Activated naive CD4-positive, alpha-beta T cell treated with Interleukin-2 at 50 U/mL for 16 hours (primary cell): ENCODE data around the gene CEP192.
"Not testable (repeated sequence)": the region's sequence is repeated elsewhere in the genome, so short reads cannot be mapped to it uniquely, and the experiment has no call there.

Experiments used
- DNase-seq: peaks from one replicate; pipeline ENCODE4 v3.0.0-alpha.2; 2020

CEP192 gene

GRCh38 chr18:12995424-12995823, 4.3 kb downstream of the CEP192 start:
- DNase-seq: no peak

GRCh38 chr18:12995952-12996477, 4.9 kb downstream of the CEP192 start:
- DNase-seq: no peak

- DNase-seq: no peak
Observed at GRCh38 chr18:12996661-12997292, 5.6 kb downstream of the CEP192 start.

- not testable (repeated sequence) for DNase-seq
Observed at GRCh38 chr18:12997330-12997729, 6.2 kb downstream of the CEP192 start.

GRCh38 chr18:12998332-12999060, 7.3 kb downstream of the CEP192 start:
- DNase-seq: no peak

DNA sequence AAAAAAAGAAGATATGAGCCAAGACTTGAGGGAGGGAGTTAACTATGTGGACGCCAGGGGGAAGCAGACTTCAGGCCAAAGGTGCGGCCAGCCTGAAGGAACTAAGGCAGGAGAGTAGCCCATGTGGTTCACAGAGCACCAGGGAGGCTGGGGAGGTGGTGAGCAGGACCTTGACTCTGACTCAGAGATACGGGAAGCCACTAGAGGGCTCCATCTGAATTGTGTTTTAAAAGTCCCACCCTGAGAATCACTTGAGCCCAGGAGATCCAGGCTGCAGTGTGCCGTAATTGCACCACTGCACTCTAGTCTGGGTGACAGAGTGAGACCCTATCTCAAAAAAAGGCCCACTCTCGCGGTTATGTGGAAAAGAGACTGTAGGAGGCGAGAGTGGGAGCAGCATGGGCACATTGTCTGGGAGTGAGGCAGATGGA, 12.3 kb downstream of the CEP192 start:
- DNase-seq: no peak

- no peak for DNase-seq
Observed at GRCh38 chr18:13004396-13004795, 13.2 kb downstream of the CEP192 start.

GRCh38 chr18:13005289-13005688, 14.1 kb downstream of the CEP192 start:
- DNase-seq: no peak

- no peak for DNase-seq
Observed at GRCh38 chr18:13006531-13007247, 15.5 kb downstream of the CEP192 start.

DNA sequence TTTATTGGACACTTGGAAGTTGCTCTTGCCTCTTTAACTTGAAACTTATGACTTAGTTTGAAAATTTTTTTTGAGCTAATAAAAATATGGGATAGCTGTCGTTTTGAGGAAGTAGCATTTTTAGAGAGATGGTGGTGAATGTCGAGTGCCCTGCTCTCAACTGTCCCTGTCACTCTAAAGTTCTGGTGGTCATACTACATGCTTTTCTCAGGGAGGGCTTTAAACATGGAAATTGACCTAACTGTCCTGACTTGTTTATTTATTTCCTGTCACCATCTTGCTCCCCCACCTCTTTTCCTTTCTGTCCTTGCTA, 16.0 kb downstream of the CEP192 start:
- no peak for DNase-seq

- DNase-seq: no peak
Observed at GRCh38 chr18:13011719-13012118, 20.6 kb downstream of the CEP192 start.

DNA sequence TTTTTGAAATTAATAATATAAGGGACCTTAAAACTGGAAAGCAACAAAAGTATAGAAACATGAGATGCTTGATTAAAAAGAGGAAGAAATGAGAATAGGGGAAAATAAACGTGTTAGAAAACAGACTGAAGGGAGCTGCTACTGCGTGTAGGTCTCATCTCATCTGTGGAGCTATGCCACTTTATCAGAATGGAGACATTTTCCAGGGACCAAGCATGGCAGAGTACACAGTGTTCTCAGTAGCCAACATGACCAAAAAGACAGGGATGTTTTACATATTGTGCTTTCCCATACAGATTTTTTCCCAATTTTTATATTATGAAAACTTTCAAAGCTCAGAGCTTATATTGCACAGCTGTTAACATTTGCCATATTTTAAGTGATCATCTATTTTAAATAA, 23.1 kb downstream of the CEP192 start:
- DNase-seq: no peak

DNA sequence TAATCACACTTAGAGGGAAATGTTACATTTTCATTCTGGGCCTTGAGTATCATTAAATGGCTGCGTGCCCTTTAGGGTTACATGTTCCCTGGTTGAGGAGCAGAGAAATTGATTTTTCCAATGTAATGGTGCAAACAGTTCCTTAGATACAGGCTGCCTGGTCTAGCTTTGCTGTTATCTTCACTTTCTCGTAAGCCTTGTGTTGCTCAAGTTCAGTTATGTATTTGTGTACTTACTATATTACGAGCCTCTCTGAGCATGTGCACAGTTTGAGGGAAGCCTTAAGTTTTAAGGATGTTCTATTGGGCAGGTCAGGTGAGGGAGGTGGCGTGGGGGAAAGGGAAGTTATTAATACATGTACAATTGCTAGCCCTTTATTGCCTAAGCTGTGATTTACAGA, 23.7 kb downstream of the CEP192 start:
- no peak for DNase-seq

GRCh38 chr18:13017247-13017875, 26.2 kb downstream of the CEP192 start:
- no peak for DNase-seq

DNA sequence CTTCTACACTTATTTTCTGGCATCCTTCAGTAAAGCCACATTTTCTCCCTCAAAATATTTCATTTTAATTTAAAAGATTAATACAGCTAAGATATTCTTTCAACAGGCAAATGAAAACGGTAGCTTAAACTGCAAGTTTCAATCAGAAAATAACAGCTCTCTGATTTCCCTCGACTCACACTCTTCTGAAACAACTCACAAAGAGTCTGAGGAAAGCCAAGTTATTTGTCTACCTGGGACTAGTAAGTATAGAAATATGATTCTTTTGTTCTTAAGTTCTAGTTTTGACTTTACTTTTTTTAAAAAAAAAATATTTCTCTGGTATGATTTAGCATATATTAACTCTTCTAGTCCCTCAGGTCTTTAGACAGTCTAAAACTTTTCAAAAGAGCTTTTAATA, 27.2 kb downstream of the CEP192 start:
- DNase-seq: no peak

DNA sequence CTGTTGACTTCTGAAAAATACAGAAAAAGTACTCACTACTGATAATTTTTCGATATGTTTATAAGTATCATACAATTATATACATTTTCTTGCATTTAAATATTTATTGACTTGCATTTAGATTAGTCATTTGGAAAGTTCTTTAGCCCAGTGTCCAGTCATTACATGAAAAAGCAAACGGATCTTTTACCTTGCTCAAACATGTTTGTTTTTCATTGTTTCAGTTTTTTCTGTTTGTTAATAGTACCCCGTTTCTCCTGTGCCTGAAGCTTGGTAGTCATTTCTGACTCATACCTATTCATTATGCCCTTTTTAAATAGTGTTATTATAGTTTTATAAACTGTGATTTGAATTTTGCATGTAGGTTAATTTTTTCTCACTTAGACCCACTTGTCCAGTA, 28.1 kb downstream of the CEP192 start:
- no peak for DNase-seq

DNA sequence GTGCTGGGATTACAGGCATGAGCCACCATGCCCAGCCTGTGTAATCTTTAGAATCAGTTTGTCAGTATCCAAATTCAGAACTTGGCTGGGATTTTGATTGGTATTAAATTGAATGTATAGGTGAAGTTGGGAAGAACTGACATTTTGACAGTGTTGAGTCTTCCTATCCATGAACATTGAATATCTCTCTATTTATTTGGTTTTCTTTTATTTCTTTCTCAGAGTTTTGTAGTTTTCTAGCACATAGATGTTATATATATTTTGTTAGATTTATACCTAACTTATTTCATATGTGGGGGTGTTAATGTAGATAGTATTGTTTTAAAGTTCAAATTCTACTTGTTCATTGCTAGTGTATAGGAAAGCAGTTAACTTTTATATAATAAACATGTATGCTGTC, 31.5 kb downstream of the CEP192 start:
- DNase-seq: no peak

- no peak for DNase-seq
Observed at GRCh38 chr18:13025233-13025632, 34.1 kb downstream of the CEP192 start.

GRCh38 chr18:13026583-13027270, 35.6 kb downstream of the CEP192 start:
- DNase-seq: no peak

DNA sequence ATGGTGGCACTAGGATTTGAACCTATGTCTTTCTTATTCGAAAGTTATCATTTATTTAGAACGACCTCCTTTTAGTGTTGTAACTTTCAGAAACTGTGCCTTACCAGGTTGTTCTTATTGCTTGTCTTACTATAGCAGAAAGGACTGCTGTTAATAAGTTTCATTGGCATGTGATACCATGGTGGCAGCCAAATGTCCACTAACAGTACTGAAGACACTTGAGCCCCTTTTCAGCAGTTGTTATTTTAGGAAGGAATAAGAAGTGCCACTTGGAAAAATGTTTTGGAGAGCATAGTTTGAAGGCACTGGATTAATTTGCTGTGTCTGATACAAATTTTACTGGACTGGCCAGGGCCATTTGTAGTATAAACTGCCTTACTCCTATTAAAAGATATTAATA, 37.7 kb downstream of the CEP192 start:
- no peak for DNase-seq

DNA sequence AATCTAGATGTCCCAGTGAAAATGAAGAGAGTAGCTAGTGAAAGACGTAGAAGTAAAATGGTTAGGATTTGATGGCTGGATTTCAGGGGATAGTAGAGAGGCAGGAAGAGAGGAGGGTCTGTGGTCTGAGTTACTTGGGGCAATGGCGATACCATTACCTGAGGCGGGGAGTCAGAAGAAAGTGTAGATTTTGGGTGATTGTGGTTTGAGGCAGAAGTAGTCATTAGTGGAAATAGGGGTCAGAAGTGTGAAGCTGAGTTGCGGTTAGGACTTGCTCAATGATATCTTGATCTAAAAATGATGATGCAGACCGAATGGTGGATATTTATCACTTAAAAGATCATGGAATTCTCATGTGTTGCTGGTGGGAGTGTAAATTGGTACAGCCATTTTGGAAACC, 41.0 kb downstream of the CEP192 start:
- no peak for DNase-seq

DNA sequence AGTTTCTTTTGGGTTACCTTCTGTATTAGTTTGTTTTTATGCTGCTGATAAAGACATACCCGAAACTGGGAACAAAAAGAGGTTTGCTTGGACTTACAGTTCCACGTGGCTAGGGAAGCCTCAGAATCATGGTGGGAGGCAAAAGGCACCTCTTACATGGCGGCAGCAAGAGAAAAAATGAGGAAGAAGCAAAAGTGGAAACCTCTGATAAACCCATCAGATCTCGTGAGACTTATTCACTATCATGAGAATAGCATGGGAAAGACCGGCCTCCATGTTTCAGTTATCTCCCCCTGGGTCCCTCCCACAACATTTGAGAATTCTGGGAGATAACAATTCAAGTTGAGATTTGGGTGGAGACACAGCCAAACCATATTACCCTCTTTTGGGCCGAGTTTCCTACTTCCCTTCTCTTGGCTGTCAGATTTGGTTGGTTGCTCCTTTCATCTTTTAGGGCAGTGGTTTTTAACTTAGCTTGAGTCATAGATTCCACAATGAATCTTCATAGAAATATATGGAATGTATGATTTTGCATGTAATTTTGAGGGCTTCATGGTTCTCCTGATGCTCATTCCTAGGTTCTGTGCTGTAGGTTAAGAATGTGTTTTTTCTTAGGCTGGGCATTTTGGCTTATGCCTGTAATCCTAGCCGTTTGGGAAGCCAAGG, 44.2 kb downstream of the CEP192 start:
- no peak for DNase-seq
